NB4 (cell line): ENCODE measurements around the gene RBBP8NL.

Experiments
- MYC ChIP-seq: IDR thresholded peaks from 2 replicates; pipeline ENCODE4 v1.6.1; 2011; ENCODE audit warnings: low read depth, low read length
- POLR2A ChIP-seq: IDR thresholded peaks from 2 replicates; pipeline ENCODE4 v1.6.1; 2011; ENCODE audit warnings: mild to moderate bottlenecking; ENCODE audit not compliant: insufficient read length; ENCODE audit errors: extremely low read depth
- TF ChIP-seq, protein P1 (sequence below): IDR thresholded peaks from one replicate; pipeline ENCODE4 v1.5.1; 2012; ENCODE audit warnings: low read depth, low read length
- TF ChIP-seq, protein P2 (sequence below): IDR thresholded peaks from 2 replicates; pipeline ENCODE4 v1.6.1; 2011; ENCODE audit warnings: low read depth, low read length

GRCh38 chr20:62463651-62464424 is 36.5 kb upstream of the RBBP8NL start:
- TF ChIP-seq, protein P1, sequence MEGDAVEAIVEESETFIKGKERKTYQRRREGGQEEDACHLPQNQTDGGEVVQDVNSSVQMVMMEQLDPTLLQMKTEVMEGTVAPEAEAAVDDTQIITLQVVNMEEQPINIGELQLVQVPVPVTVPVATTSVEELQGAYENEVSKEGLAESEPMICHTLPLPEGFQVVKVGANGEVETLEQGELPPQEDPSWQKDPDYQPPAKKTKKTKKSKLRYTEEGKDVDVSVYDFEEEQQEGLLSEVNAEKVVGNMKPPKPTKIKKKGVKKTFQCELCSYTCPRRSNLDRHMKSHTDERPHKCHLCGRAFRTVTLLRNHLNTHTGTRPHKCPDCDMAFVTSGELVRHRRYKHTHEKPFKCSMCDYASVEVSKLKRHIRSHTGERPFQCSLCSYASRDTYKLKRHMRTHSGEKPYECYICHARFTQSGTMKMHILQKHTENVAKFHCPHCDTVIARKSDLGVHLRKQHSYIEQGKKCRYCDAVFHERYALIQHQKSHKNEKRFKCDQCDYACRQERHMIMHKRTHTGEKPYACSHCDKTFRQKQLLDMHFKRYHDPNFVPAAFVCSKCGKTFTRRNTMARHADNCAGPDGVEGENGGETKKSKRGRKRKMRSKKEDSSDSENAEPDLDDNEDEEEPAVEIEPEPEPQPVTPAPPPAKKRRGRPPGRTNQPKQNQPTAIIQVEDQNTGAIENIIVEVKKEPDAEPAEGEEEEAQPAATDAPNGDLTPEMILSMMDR = no peak
- TF ChIP-seq POLR2A (no peak), MYC (no peak)
- TF ChIP-seq, protein P2, sequence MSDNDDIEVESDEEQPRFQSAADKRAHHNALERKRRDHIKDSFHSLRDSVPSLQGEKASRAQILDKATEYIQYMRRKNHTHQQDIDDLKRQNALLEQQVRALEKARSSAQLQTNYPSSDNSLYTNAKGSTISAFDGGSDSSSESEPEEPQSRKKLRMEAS = no peak
